ENCODE measurements around the gene NEGR1.

GRCh38 chr1:71390518-71390917 is 891.8 kb downstream of the NEGR1 start:
- TF ChIP-seq POLR2A (IDR thresholded peaks at IDR 0.05) (no peak), CTCF (IDR thresholded peaks at IDR 0.05) (no peak), POLR2AphosphoS5 (IDR thresholded peaks at IDR 0.05) (no peak)

Data from upper lobe of left lung (tissue), 4 donors.